Keratinocyte (primary cell): ENCODE measurements around the gene RTL1. TPM values are rescaled to one million over a fixed set of nuclear protein-coding genes. Genes with fewer than 3 reads are reported as not detected.

Experiments used
- DNase-seq: peaks from one replicate; pipeline ENCODE4 v3.0.0-alpha.2; 2011; ENCODE audit warnings: low read depth, missing footprints, low spot score
- FAIRE-seq: peaks from 2 replicates; lab custom pipeline; 2011; peaks lifted over from hg19 to GRCh38; lab: Jason Lieb, UNC
- H2AFZ ChIP-seq: 2 replicates; pipeline ENCODE4 v1.6.0; 2012; ENCODE audit warnings: low read length, control low read depth, inconsistent platforms; ENCODE audit not compliant: control insufficient read depth
- H3K27ac ChIP-seq: 2 replicates; pipeline ENCODE4 v1.5.1; 2011; ENCODE audit warnings: low read length; ENCODE audit not compliant: control insufficient read depth, insufficient read depth
- H3K27me3 ChIP-seq: 3 replicates; pipeline ENCODE4 v1.6.0; 2011; ENCODE audit warnings: low read length; ENCODE audit not compliant: control insufficient read depth, insufficient read depth; ENCODE audit errors: extremely low read depth
- H3K36me3 ChIP-seq, 2 experiments: 2 replicates in 1 of 2; 3 replicates in 1 of 2; pipeline ENCODE4 v1.5.1; 2011; ENCODE audit warnings: low read length in 2 of 2, mild to moderate bottlenecking in 1 of 2; ENCODE audit not compliant: control insufficient read depth in 2 of 2, insufficient read depth in 2 of 2; ENCODE audit errors: extremely low read depth in 1 of 2
- H3K4me1 ChIP-seq: 3 replicates; pipeline ENCODE4 v1.5.1; 2011; ENCODE audit warnings: low read length; ENCODE audit not compliant: control insufficient read depth, insufficient read depth; ENCODE audit errors: extremely low read depth
- H3K4me2 ChIP-seq: 3 replicates; pipeline ENCODE4 v1.6.0; 2011; ENCODE audit warnings: low read depth, low read length; ENCODE audit not compliant: control insufficient read depth, insufficient read depth; ENCODE audit errors: extremely low read depth
- H3K4me3 ChIP-seq, 3 experiments: fragments of 200-600 bp in 1 of 3; sonication (generic) in 1 of 3; 2 replicates in 2 of 3; 3 replicates in 1 of 3; pipeline ENCODE4 v1.5.1; 2011 to 2016; ENCODE audit warnings: low read length in 3 of 3, mild to moderate bottlenecking in 3 of 3, control low read depth in 2 of 3, inconsistent platforms in 1 of 3, low read depth in 1 of 3, mixed read lengths in 1 of 3, mixed run types in 1 of 3, moderate library complexity in 1 of 3; ENCODE audit not compliant: control insufficient read depth in 2 of 3, insufficient read depth in 2 of 3; ENCODE audit errors: extremely low read depth in 1 of 3
- H3K79me2 ChIP-seq: 2 replicates; pipeline ENCODE4 v1.6.0; 2012; ENCODE audit warnings: low read length; ENCODE audit not compliant: control insufficient read depth, insufficient read depth
- H3K9ac ChIP-seq: 3 replicates; pipeline ENCODE4 v1.6.0; 2011; ENCODE audit warnings: low read length; ENCODE audit not compliant: control insufficient read depth, insufficient read depth; ENCODE audit errors: extremely low read depth
- H3K9me1 ChIP-seq: 3 replicates; pipeline ENCODE4 v1.6.0; 2011; ENCODE audit warnings: low read length; ENCODE audit not compliant: control insufficient read depth, insufficient read depth; ENCODE audit errors: extremely low read depth
- H3K9me3 ChIP-seq: 2 replicates; pipeline ENCODE4 v1.5.1; 2012; ENCODE audit warnings: low read depth, low read length; ENCODE audit not compliant: control insufficient read depth
- H4K20me1 ChIP-seq: 3 replicates; pipeline ENCODE4 v1.6.0; 2011; ENCODE audit warnings: low read length; ENCODE audit not compliant: control insufficient read depth, insufficient read depth; ENCODE audit errors: extremely low read depth
- CTCF ChIP-seq, 3 experiments: IDR thresholded peaks in 1 of 3; conservative IDR thresholded peaks in 1 of 3; optimal IDR thresholded peaks in 1 of 3; 2 replicates in 2 of 3; 3 replicates in 1 of 3; pipeline versions ENCODE3 to v1.5.1; 2011; ENCODE audit warnings: low read length in 3 of 3, mild to moderate bottlenecking in 3 of 3, moderate library complexity in 2 of 3, control low read depth in 1 of 3, inconsistent platforms in 1 of 3; ENCODE audit not compliant: insufficient read depth in 2 of 3; ENCODE audit errors: extremely low read depth in 1 of 3
- EZH2 ChIP-seq: IDR thresholded peaks from one replicate; pipeline ENCODE4 v1.6.1; 2012; ENCODE audit warnings: inconsistent platforms, mild to moderate bottlenecking, low read length, moderate library complexity
- dilution Hi-C: fragments of 300-500 bp; cut with MboI; formaldehyde crosslinking; loops from one replicate; pipeline ENCODE4 v1.7.0; 2020; ENCODE audit warnings: low sequenced_read_pairs; ENCODE audit not compliant: extremely low pct_ligation_motif_present
- polyA minus RNA-seq, 3 experiments: library from RNA; depleted of rRNA, polyadenylated mRNA; stranded (reverse); fragments of >200 nt; gene quantifications; 1 replicate in 1 of 3; 2 replicates in 1 of 3; 3 replicates in 1 of 3; pipeline ENCODE4 v1.2.3, GENCODE V29; 2011
- polyA plus RNA-seq, 5 experiments: library from polyadenylated mRNA; depleted of rRNA in 3 of 5; stranded (reverse) in 3 of 5; stranded (forward) in 1 of 5; unstranded in 1 of 5; fragments of >200 nt; gene quantifications; 1 replicate in 1 of 5; 2 replicates in 3 of 5; 3 replicates in 1 of 5; pipeline versions ENCODE4 v1.2.1 to v1.2.3, GENCODE V29; 2011 to 2012; ENCODE audit warnings: missing spikeins in 2 of 5, low read depth in 1 of 5, low replicate concordance in 1 of 5

RTL1 gene
- not detected in 3 replicates for polyA plus RNA-seq
- polyA plus RNA-seq (2011; ENCODE audit: low read depth): not detected
- not detected in 2 replicates for polyA plus RNA-seq (2011; cell fraction: cytosol; rRNA removed)
- not detected in 2 replicates for polyA plus RNA-seq (2011; cell fraction: nucleus; rRNA removed)
- not detected in 2 replicates for polyA plus RNA-seq (2012; ENCODE audit: low replicate concordance)
- polyA minus RNA-seq: not detected in 3 replicates
- not detected for polyA minus RNA-seq (2011; cell fraction: cytosol; rRNA and poly(A)+ RNA removed)
- polyA minus RNA-seq (2011; cell fraction: nucleus; rRNA and poly(A)+ RNA removed): not detected in 2 replicates

DNA sequence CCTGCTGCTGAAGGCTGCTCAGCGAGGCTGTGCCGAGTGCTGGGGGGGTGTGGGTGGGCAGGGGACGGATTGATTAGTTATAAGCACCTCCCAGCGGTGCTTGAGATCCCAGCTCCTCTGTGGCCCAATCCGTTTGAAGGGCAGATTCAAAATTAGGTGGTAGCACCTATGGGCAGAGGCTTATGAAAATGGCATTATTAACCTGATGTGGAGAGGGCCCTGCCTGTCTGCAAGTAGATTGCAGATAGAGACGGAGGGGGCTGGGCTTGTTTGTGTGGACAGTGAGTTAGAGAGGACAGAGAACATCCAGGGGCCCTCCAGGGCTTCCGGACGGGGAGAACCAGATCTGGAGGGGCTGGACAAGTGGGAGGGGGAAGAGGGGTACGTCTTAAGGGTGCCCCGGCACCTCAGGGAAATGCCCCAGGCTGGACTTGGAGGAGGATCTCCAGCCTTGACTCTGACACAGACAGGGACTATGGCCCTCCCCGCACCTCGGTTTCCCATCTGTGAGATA is at the start of gene RTL1:
RTL1 (minus strand) TSS at position 51 of the 514 bp plus-strand sequence. CDS start 18,934 bp downstream, outside the sequence.
- TF ChIP-seq CTCF (optimal IDR thresholded peaks at IDR 0.05 in 1 of 3, IDR thresholded peaks at IDR 0.05 in 1 of 3, conservative IDR thresholded peaks at IDR 0.05 in 1 of 3; ENCODE audit: extremely low read depth in 1 of 3, insufficient read depth in 2 of 3, low read length in 3 of 3): no peak
- TF ChIP-seq EZH2: no peak
- H3K9ac ChIP-seq: no peak within 1 kb of the TSS
- H3K9me3 ChIP-seq: no peaks in the 10 kb centered on the region
- H3K79me2 ChIP-seq: no peaks in the 10 kb centered on the region
- no peak within 1 kb of the TSS for H3K4me2 ChIP-seq
- no peak within 1 kb of the TSS for H2AFZ ChIP-seq
- H3K27me3 ChIP-seq: peaks cover 15% of the 10 kb centered on the region
- FAIRE-seq (no peak), DNase-seq (no peak)
- no peak within 1 kb of the TSS for H3K27ac ChIP-seq
- no peaks in the 10 kb centered on the region for H3K9me1 ChIP-seq
- no peaks in the 10 kb centered on the region for H3K36me3 ChIP-seq
- no peaks in the 10 kb centered on the region for H3K4me1 ChIP-seq
- H3K4me3 ChIP-seq: no peak within 1 kb of the TSS
- dilution Hi-C loops: no loop called here
- no peaks in the 10 kb centered on the region for H4K20me1 ChIP-seq

DNA sequence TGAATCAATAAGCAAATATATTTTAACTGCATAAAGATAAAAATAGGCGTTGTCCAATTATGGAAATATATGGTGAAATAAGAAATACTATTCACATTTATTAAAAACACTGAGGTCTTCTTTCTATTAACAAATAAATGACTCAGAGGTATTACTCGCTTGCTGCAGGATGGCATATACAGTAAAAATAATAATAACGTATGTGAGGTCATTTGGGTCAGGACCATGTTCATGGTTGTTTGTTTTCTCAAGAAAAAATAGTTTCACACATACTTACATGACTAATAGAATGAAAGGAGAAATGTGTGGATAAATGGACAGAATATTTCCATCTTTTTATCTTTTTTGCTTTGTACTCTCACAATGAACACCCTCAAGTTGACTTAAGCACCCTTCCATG is 46.5 kb upstream of the RTL1 start:
- no peak for FAIRE-seq
- Histone ChIP-seq H3K4me1 (no peaks in the 10 kb centered on the region), H3K9me3 (no peaks in the 10 kb centered on the region), H3K36me3 (no peaks in the 10 kb centered on the region), H3K9ac (no peak overlapping the region), H3K4me3 (no peak overlapping the region), H3K9me1 (no peaks in the 10 kb centered on the region), H4K20me1 (no peaks in the 10 kb centered on the region), H3K27ac (no peak overlapping the region), H2AFZ (no peak overlapping the region), H3K79me2 (no peaks in the 10 kb centered on the region), H3K27me3 (no peaks in the 10 kb centered on the region), H3K4me2 (no peak overlapping the region)
- dilution Hi-C loops: no loop called here
- no peak for DNase-seq
- TF ChIP-seq EZH2 (no peak), CTCF (optimal IDR thresholded peaks at IDR 0.05 in 1 of 3, IDR thresholded peaks at IDR 0.05 in 1 of 3, conservative IDR thresholded peaks at IDR 0.05 in 1 of 3; ENCODE audit: extremely low read depth in 1 of 3, insufficient read depth in 2 of 3, low read length in 3 of 3) (no peak)
